Kidney (tissue), 14 donors: ENCODE measurements around the gene ACIN1. TPM values are rescaled to one million over a fixed set of nuclear protein-coding genes. Genes with fewer than 3 reads are reported as not detected.

Experiments used
- DNase-seq, 5 donors: peaks; one replicate each; pipeline ENCODE4 v3.0.0-alpha.2; 2013 to 2020
- FAIRE-seq: peaks from 2 replicates; lab custom pipeline; 2012; peaks lifted over from hg19 to GRCh38; lab: Jason Lieb, UNC
- H3K27ac ChIP-seq, 2 donors: one replicate each; pipeline ENCODE4 v1.7.0; 2013; ENCODE audit warnings: low read depth in 2 of 2, low read length in 2 of 2, inconsistent platforms in 1 of 2
- H3K27me3 ChIP-seq: one replicate; pipeline ENCODE4 v1.7.1; 2013; ENCODE audit warnings: low read length, inconsistent platforms; ENCODE audit not compliant: control insufficient read depth, insufficient read depth
- H3K36me3 ChIP-seq, 3 donors: one replicate each; pipeline versions ENCODE4 v1.7.0 to v1.7.1; 2013; ENCODE audit warnings: low read length in 3 of 3, control low read depth in 1 of 3, inconsistent platforms in 1 of 3; ENCODE audit not compliant: insufficient read depth in 3 of 3, control insufficient read depth in 2 of 3
- H3K4me1 ChIP-seq, 3 donors: one replicate each; pipeline versions ENCODE4 v1.7.0 to v1.7.1; 2013; ENCODE audit warnings: low read length in 3 of 3, inconsistent platforms in 1 of 3, low read depth in 1 of 3; ENCODE audit not compliant: control insufficient read depth in 2 of 3, insufficient read depth in 2 of 3
- H3K4me3 ChIP-seq, 3 donors: one replicate each; pipeline versions ENCODE4 v1.7.0 to v1.8.1; 2013; ENCODE audit warnings: low read length in 3 of 3, control low read depth in 1 of 3, inconsistent platforms in 1 of 3
- H3K9ac ChIP-seq, 3 donors: one replicate each; pipeline versions ENCODE4 v1.7.0 to v1.7.1; 2013; ENCODE audit warnings: low read length in 3 of 3, control low read depth in 1 of 3, inconsistent platforms in 1 of 3
- H3K9me3 ChIP-seq, 3 donors: one replicate each; pipeline versions ENCODE4 v1.7.0 to v1.7.1; 2013; ENCODE audit warnings: low read length in 3 of 3, control low read depth in 1 of 3, inconsistent platforms in 1 of 3; ENCODE audit not compliant: control insufficient read depth in 2 of 3, insufficient read depth in 1 of 3
- intact Hi-C: fragments of 100-400 bp; cut with DNase I; formaldehyde crosslinking; loops from one replicate; pipeline ENCODE4 v1.11.1; 2022
- polyA plus RNA-seq: library from polyadenylated mRNA; stranded (reverse); fragments of 350-450 nt; fragmentation: Illumina TruSeq; extraction: RNeasy Lipid Tissue Mini Kit (QIAGEN cat#74804); gene quantifications from one replicate; pipeline ENCODE4 v1.2.3, GENCODE V29; 2014; ENCODE audit warnings: low read depth, low replicate concordance; ENCODE audit not compliant: insufficient read depth
- total RNA-seq: library from RNA; stranded (reverse); fragmentation: NEBNext Ultra II Directional; extraction: Animal tissue kit (Norgen Biotek cat#: 25700); gene quantifications from one replicate; pipeline ENCODE4 v1.2.1, GENCODE V29; 2021
- TF ChIP-seq, protein P1 (sequence below): IDR thresholded peaks from 3 replicates; pipeline ENCODE4 v1.5.1; 2012; ENCODE audit warnings: mild to moderate bottlenecking, moderate library complexity, borderline replicate concordance; ENCODE audit not compliant: insufficient read depth; ENCODE audit errors: extremely low read depth
- donor health status: control.
- donor health status: control.
- donor health status: control.
- donor health status: control.
- donor health status: control.
- donor health status: DM: yes; HTN: yes; CAD: no.
- donor health status: Normal renal cell carcinoma (clear cell type).

Gene ACIN1
- total and polyA plus RNA-seq, 2 donors from 2014 or later, result 54.9 to 150 TPM

DNA sequence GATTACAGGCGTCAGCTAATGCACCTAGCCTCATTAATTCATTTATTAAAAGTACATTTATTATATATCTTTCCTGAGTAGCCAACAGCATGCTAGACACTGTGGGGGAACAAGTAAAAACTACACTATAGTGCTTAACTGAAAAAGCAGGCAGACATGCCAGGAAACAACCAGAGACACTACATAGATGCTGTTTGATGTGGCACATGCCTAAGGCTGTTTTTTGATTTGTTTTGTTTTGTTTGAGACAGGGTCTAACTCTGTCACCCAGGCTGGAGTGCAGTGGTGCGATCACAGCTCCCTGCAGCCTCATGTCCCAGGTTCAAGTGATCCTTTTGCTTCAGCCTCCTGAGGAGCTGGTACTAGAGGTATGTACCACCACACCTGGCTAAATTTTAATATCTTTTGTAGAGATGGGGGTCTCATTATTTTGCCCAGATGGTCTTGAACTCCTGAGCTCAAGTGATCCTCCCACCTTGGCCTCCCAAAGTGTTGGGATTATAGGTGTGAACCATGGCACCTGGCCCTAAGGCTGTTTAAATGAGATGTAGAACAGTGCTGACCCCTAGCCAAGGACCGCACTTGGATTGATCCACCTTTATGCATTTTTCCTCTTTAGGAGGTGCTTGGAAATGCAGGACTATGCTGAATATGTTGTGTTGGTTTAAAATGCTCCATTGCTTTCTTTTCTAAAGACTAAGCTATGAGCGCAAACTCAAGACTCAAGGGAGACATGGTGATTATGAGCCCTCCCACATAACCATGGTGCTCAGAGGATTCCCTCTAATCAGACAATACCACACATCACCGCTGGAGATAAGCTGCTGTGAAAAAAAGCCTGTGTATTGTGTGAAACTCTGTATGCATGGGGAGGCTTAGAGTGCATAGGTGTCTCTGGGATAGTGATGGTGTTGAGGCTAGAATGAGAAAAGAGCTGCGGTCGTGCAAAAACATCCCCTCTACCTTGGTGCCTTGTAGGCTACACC is 74.5 kb downstream of the ACIN1 start:
- FAIRE-seq (no peak), DNase-seq (peak in 1 of 5 donors; percentile 15)
- no peak overlapping the region for H3K9ac ChIP-seq
- H3K27me3 ChIP-seq, result no peaks in the 10 kb centered on the region
- no peak overlapping the region for H3K27ac ChIP-seq
- no peak overlapping the region for H3K4me3 ChIP-seq
- intact Hi-C loops, result no loop called here
- TF ChIP-seq, protein P1, sequence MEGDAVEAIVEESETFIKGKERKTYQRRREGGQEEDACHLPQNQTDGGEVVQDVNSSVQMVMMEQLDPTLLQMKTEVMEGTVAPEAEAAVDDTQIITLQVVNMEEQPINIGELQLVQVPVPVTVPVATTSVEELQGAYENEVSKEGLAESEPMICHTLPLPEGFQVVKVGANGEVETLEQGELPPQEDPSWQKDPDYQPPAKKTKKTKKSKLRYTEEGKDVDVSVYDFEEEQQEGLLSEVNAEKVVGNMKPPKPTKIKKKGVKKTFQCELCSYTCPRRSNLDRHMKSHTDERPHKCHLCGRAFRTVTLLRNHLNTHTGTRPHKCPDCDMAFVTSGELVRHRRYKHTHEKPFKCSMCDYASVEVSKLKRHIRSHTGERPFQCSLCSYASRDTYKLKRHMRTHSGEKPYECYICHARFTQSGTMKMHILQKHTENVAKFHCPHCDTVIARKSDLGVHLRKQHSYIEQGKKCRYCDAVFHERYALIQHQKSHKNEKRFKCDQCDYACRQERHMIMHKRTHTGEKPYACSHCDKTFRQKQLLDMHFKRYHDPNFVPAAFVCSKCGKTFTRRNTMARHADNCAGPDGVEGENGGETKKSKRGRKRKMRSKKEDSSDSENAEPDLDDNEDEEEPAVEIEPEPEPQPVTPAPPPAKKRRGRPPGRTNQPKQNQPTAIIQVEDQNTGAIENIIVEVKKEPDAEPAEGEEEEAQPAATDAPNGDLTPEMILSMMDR, result no peak
- peaks cover 0 to 3% (median 0%) of the 10 kb centered on the region in 3 donors for H3K36me3 ChIP-seq
- H3K9me3 ChIP-seq, result no peaks in the 10 kb centered on the region
- peaks cover 0 to 3% (median 0%) of the 10 kb centered on the region in 3 donors for H3K4me1 ChIP-seq

GRCh38 chr14:23018107-23018506 is 76.8 kb downstream of the ACIN1 start:
- Histone ChIP-seq H3K4me1 (no peaks in the 10 kb centered on the region), H3K27ac (no peak overlapping the region), H3K36me3 (no peaks in the 10 kb centered on the region), H3K9ac (no peak overlapping the region), H3K9me3 (no peaks in the 10 kb centered on the region), H3K27me3 (no peaks in the 10 kb centered on the region), H3K4me3 (no peak overlapping the region)
- TF ChIP-seq, protein P1, result no peak
- DNase-seq, result no peak
- intact Hi-C loops, result no loop called here
- no peak for FAIRE-seq

DNA sequence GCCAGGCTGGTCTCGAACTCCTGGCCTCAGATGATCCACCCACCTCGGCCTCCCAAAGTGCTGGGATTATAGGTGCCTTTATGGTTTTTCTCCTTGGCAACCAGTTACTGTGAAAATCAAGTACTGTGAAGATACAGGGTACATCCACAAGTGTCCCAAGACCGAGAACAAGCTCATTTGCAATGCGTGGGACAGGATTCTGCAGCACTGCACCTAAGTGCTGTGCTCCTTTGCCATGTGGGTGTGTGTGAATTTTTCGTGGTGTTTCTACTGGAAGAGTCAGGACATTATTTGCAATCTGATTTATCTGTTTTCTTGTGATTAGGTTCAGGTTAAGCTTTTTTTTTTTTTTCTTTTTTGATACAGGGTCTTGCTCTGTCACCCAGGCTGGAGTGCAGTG is 77.8 kb downstream of the ACIN1 start:
- Histone ChIP-seq H3K27me3 (no peaks in the 10 kb centered on the region), H3K27ac (no peak overlapping the region), H3K36me3 (no peaks in the 10 kb centered on the region), H3K9me3 (no peaks in the 10 kb centered on the region), H3K9ac (no peak overlapping the region), H3K4me3 (no peak overlapping the region), H3K4me1 (no peaks in the 10 kb centered on the region)
- intact Hi-C loops, result no loop called here
- TF ChIP-seq, protein P1, result no peak
- FAIRE-seq (no peak), DNase-seq (peak in 1 of 5 donors; percentile 9)
